ENCODE results near the gene ZBTB46. TPM values are rescaled to one million over a fixed set of nuclear protein-coding genes. Genes with fewer than 3 reads are reported as not detected.
A peak's percentile ranks its signal among the peaks of the same experiment; 100 is the strongest.

Gene ZBTB46
- total RNA-seq, 1 donor from 2014 or later, result 1.1 TPM

DNA sequence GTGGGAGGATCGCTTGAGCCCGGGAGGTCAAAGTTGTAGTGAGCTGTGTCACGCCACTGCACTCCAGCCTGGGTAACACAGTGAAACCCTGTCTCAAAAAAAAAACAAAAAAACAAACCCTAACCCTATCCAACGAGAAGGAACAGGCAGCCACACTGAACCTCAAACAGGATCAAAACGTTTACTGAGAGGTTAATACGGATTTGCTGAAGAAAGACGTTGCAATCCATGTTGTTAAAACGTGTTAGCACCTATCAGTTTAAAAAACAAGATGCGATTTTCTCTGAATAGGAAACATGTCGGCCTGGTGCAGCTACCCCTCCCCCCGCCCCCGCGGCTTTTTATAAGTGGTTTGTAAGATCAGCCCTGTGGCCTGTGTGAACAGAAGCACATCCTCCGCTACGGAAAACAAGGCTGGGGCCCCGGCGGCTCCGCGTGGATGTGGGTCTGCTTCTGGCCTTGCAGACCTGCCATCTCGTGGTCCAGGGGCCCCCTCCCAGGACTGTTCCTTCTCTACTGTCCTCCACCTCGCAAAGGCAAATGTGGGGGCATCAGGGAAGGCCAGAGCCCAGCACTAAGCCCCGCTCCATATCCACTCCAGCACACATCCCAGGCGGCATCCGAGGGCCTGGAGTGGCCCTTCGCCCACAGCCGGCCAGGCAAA is 80.1 kb downstream of the ZBTB46 start:
- H3K27me3 Mint-ChIP-seq (ENCODE audit: insufficient read depth), result peaks cover 4% of the 10 kb centered on the region
- no peak for DNase-seq (ENCODE audit: low spot score)
- no peaks in the 10 kb centered on the region for H3K9me3 Mint-ChIP-seq
- peak overlapping the region; percentile 81 for H3K27ac Mint-ChIP-seq
- H3K4me1 Mint-ChIP-seq (ENCODE audit: low read depth), result peaks cover 10% of the 10 kb centered on the region
- H3K36me3 Mint-ChIP-seq (ENCODE audit: low read depth), result no peaks in the 10 kb centered on the region
- peak overlapping the region; percentile 49 for H3K4me3 Mint-ChIP-seq
- intact Hi-C loops (cut with micrococcal nuclease), result loop anchor here (1.0 kb wide), 2 partner anchors 11 to 44 kb away; partner anchors contain the start of gene ARFRP1

GRCh38 chr20:63749597-63750508 is 81.2 kb downstream of the ZBTB46 start:
- Mint-ChIP-seq H3K27me3 (ENCODE audit: insufficient read depth) (no peaks in the 10 kb centered on the region), H3K4me3 (no peak overlapping the region), H3K27ac (peak overlapping the region; percentile 29), H3K36me3 (ENCODE audit: low read depth) (no peaks in the 10 kb centered on the region), H3K4me1 (ENCODE audit: low read depth) (peaks cover 10% of the 10 kb centered on the region), H3K9me3 (no peaks in the 10 kb centered on the region)
- no peak for DNase-seq (ENCODE audit: low spot score)
- intact Hi-C loops (cut with micrococcal nuclease), result no loop called here

GRCh38 chr20:63748934-63749270 is 82.2 kb downstream of the ZBTB46 start:
- intact Hi-C loops (cut with micrococcal nuclease), result no loop called here
- H3K4me1 Mint-ChIP-seq (ENCODE audit: low read depth), result peaks cover 10% of the 10 kb centered on the region
- H3K36me3 Mint-ChIP-seq (ENCODE audit: low read depth), result peaks cover under 1% of the 10 kb centered on the region

GRCh38 chr20:63748070-63748933 is 82.8 kb downstream of the ZBTB46 start:
- Mint-ChIP-seq H3K36me3 (ENCODE audit: low read depth) (peaks cover 4% of the 10 kb centered on the region), H3K9me3 (no peaks in the 10 kb centered on the region), H3K4me3 (no peak overlapping the region), H3K27ac (no peak overlapping the region), H3K4me1 (ENCODE audit: low read depth) (peaks cover 10% of the 10 kb centered on the region), H3K27me3 (ENCODE audit: insufficient read depth) (no peaks in the 10 kb centered on the region)
- DNase-seq (ENCODE audit: low spot score), result no peak
- intact Hi-C loops (cut with micrococcal nuclease), result no loop called here

More at GRCh38 chr20:63748934-63749270, 82.2 kb downstream of the ZBTB46 start:
- DNase-seq (ENCODE audit: low spot score), result no peak
- Mint-ChIP-seq H3K27me3 (ENCODE audit: insufficient read depth) (no peaks in the 10 kb centered on the region), H3K27ac (no peak overlapping the region), H3K9me3 (no peaks in the 10 kb centered on the region), H3K4me3 (no peak overlapping the region)

GRCh38 chr20:63747622-63748069 is 83.4 kb downstream of the ZBTB46 start:
- no peak for DNase-seq (ENCODE audit: low spot score)
- peaks cover 10% of the 10 kb centered on the region for H3K4me1 Mint-ChIP-seq (ENCODE audit: low read depth)
- intact Hi-C loops (cut with micrococcal nuclease), result no loop called here
- H3K27me3 Mint-ChIP-seq (ENCODE audit: insufficient read depth), result no peaks in the 10 kb centered on the region
- no peaks in the 10 kb centered on the region for H3K9me3 Mint-ChIP-seq
- no peak overlapping the region for H3K27ac Mint-ChIP-seq
- H3K4me3 Mint-ChIP-seq, result no peak overlapping the region
- peaks cover 4% of the 10 kb centered on the region for H3K36me3 Mint-ChIP-seq (ENCODE audit: low read depth)

DNA sequence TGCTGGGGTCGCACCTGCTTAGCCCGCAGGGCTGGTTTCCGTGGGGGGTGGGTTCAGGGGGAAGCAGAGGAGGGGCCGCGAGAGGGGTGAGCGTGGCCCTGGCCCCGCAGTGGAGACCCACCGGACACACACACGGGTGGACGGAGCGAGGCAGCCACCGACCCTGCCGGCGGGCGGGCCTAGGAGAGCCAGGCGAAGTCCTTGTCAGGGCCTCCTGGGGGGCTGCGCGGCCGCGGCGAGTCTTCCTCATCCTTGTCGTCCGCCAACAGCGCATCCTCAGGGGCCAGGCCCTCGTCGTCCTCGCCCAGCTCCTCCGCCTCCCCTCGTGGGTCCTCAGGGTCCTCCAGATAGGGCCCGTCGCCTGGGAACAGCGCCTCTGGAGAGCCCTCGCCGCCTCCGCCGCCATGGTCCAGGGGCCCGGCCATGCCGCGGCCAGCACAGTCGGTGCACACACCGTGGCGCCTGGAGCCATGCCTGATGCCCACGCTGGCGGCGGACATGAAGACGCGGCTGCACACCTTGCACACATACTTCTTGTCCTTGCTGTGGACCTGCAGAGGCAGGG is 84.2 kb downstream of the ZBTB46 start:
- H3K9me3 Mint-ChIP-seq, result no peaks in the 10 kb centered on the region
- intact Hi-C loops (cut with micrococcal nuclease), result no loop called here
- DNase-seq (ENCODE audit: low spot score), result no peak
- no peak overlapping the region for H3K4me3 Mint-ChIP-seq
- no peak overlapping the region for H3K27ac Mint-ChIP-seq
- no peaks in the 10 kb centered on the region for H3K27me3 Mint-ChIP-seq (ENCODE audit: insufficient read depth)
- peaks cover 10% of the 10 kb centered on the region for H3K4me1 Mint-ChIP-seq (ENCODE audit: low read depth)
- peaks cover 4% of the 10 kb centered on the region for H3K36me3 Mint-ChIP-seq (ENCODE audit: low read depth)

GRCh38 chr20:63745961-63746731 is 84.9 kb downstream of the ZBTB46 start:
- no peak overlapping the region for H3K4me3 Mint-ChIP-seq
- peaks cover 4% of the 10 kb centered on the region for H3K36me3 Mint-ChIP-seq (ENCODE audit: low read depth)
- peaks cover 8% of the 10 kb centered on the region for H3K4me1 Mint-ChIP-seq (ENCODE audit: low read depth)
- no peak for DNase-seq (ENCODE audit: low spot score)
- no peaks in the 10 kb centered on the region for H3K9me3 Mint-ChIP-seq
- no peak overlapping the region for H3K27ac Mint-ChIP-seq
- intact Hi-C loops (cut with micrococcal nuclease), result no loop called here
- H3K27me3 Mint-ChIP-seq (ENCODE audit: insufficient read depth), result no peaks in the 10 kb centered on the region

GRCh38 chr20:63745424-63745805 is 85.6 kb downstream of the ZBTB46 start:
- intact Hi-C loops (cut with micrococcal nuclease), result no loop called here
- no peaks in the 10 kb centered on the region for H3K27me3 Mint-ChIP-seq (ENCODE audit: insufficient read depth)

GRCh38 chr20:63744574-63745423 is 86.3 kb downstream of the ZBTB46 start:
- no peak overlapping the region for H3K27ac Mint-ChIP-seq
- H3K36me3 Mint-ChIP-seq (ENCODE audit: low read depth), result peaks cover 4% of the 10 kb centered on the region
- intact Hi-C loops (cut with micrococcal nuclease), result no loop called here
- no peaks in the 10 kb centered on the region for H3K4me1 Mint-ChIP-seq (ENCODE audit: low read depth)
- no peak for DNase-seq (ENCODE audit: low spot score)
- H3K9me3 Mint-ChIP-seq, result no peaks in the 10 kb centered on the region
- H3K4me3 Mint-ChIP-seq, result no peak overlapping the region
- no peaks in the 10 kb centered on the region for H3K27me3 Mint-ChIP-seq (ENCODE audit: insufficient read depth)

More at GRCh38 chr20:63745424-63745805, 85.6 kb downstream of the ZBTB46 start:
- H3K27ac Mint-ChIP-seq, result no peak overlapping the region
- H3K9me3 Mint-ChIP-seq, result no peaks in the 10 kb centered on the region
- H3K4me1 Mint-ChIP-seq (ENCODE audit: low read depth), result peaks cover 1% of the 10 kb centered on the region
- peaks cover 4% of the 10 kb centered on the region for H3K36me3 Mint-ChIP-seq (ENCODE audit: low read depth)
- H3K4me3 Mint-ChIP-seq, result no peak overlapping the region
- DNase-seq (ENCODE audit: low spot score), result no peak

- H3K4me3 Mint-ChIP-seq, result no peak overlapping the region
- H3K27ac Mint-ChIP-seq, result no peak overlapping the region
- H3K36me3 Mint-ChIP-seq (ENCODE audit: low read depth), result peaks cover 4% of the 10 kb centered on the region
- DNase-seq (ENCODE audit: low spot score), result no peak
- no peaks in the 10 kb centered on the region for H3K27me3 Mint-ChIP-seq (ENCODE audit: insufficient read depth)
- intact Hi-C loops (cut with micrococcal nuclease), result no loop called here
- no peaks in the 10 kb centered on the region for H3K9me3 Mint-ChIP-seq
- H3K4me1 Mint-ChIP-seq (ENCODE audit: low read depth), result no peaks in the 10 kb centered on the region
These were observed 86.9 kb downstream of the ZBTB46 start for GRCh38 chr20:63744158-63744557.

GRCh38 chr20:63743210-63743970 is 87.7 kb downstream of the ZBTB46 start:
- Mint-ChIP-seq H3K36me3 (ENCODE audit: low read depth) (peaks cover 4% of the 10 kb centered on the region), H3K4me3 (no peak overlapping the region), H3K4me1 (ENCODE audit: low read depth) (no peaks in the 10 kb centered on the region), H3K27me3 (ENCODE audit: insufficient read depth) (no peaks in the 10 kb centered on the region), H3K27ac (no peak overlapping the region), H3K9me3 (no peaks in the 10 kb centered on the region)
- DNase-seq (ENCODE audit: low spot score), result no peak
- intact Hi-C loops (cut with micrococcal nuclease), result no loop called here

Measured in activated T-helper 1 cell treated with anti-CD3 and anti-CD28 coated beads, Interleukin-12 subunit alpha, Interleukin-12 subunit beta, Interleukin-2, Interleukin-4 antibody, amounts not matched to agents 30 ng/mL and 10 ng/mL and 1 ng/mL, durations not matched to agents 14 hours and 24 hours and 36 hours (primary cell).